Thyroid gland (tissue), 4 donors: Measurements from ENCODE around the gene ADGRD1. TPM values are rescaled to one million over a fixed set of nuclear protein-coding genes. Genes with fewer than 3 reads are reported as not detected.

ENCODE experiments used
- DNase-seq, 2 donors: peaks; one replicate each; pipeline ENCODE4 v3.0.0-alpha.2; 2019
- H3K27ac ChIP-seq, 3 donors: fragments of 200-600 bp; sonication (generic); 1 replicate in 2 of 3; 2 replicates in 1 of 3; pipeline ENCODE4 v1.5.1; 2016 to 2019; ENCODE audit warnings: mild to moderate bottlenecking in 1 of 3, moderate library complexity in 1 of 3
- H3K27me3 ChIP-seq: fragments of 200-600 bp; sonication (generic); one replicate; pipeline ENCODE4 v1.5.1; 2019
- H3K36me3 ChIP-seq, 2 donors: fragments of 200-600 bp; sonication (generic); one replicate each; pipeline ENCODE4 v1.5.1; 2016 to 2019
- H3K4me1 ChIP-seq, 2 donors: fragments of 200-600 bp; sonication (generic); one replicate each; pipeline ENCODE4 v1.5.1; 2017 to 2019
- H3K4me3 ChIP-seq, 3 donors: fragments of 200-600 bp; sonication (generic); replicated peaks in 1 of 3; 1 replicate in 2 of 3; 2 replicates in 1 of 3; pipeline ENCODE4 v1.5.1; 2016; ENCODE audit warnings: mild to moderate bottlenecking in 1 of 3
- H3K9me3 ChIP-seq: fragments of 200-600 bp; sonication (generic); one replicate; pipeline ENCODE4 v1.5.1; 2017
- POLR2A ChIP-seq, 2 donors: fragments of 450-650 bp; IDR thresholded peaks; one replicate each; pipeline ENCODE4 v1.6.1; 2017; ENCODE audit warnings: antibody characterized with exemption in 2 of 2, mild to moderate bottlenecking in 2 of 2, moderate library complexity in 1 of 2
- WGBS, 2 donors: methylation state at CpG; one replicate each; pipeline ENCODE4 v1.1.5; 2017; 5-methylcytosine and 5-hydroxymethylcytosine counted together
- intact Hi-C: fragments of 100-400 bp; cut with DNase I; formaldehyde crosslinking; loops from one replicate; pipeline ENCODE4 v1.15.1; 2023
- total RNA-seq, 4 donors: library from RNA; depleted of rRNA; stranded (reverse); fragments of >200 nt; gene quantifications; one replicate each; pipeline ENCODE4 v1.2.3, GENCODE V29; 2016
- TF ChIP-seq, protein P1 (sequence below), 6 experiments: fragments of 200-600 bp in 3 of 6; fragments of 450-650 bp in 3 of 6; sonication (generic) in 3 of 6; IDR thresholded peaks; one replicate each; pipeline ENCODE4 v1.5.1; 2016 to 2019; ENCODE audit warnings: antibody characterized with exemption in 6 of 6, mild to moderate bottlenecking in 2 of 6, inconsistent platforms in 1 of 6, moderate library complexity in 1 of 6

The ADGRD1 gene
- total RNA-seq, 4 donors from 2014 or later: 14.1 to 44.3 (median 24.7) TPM

DNA sequence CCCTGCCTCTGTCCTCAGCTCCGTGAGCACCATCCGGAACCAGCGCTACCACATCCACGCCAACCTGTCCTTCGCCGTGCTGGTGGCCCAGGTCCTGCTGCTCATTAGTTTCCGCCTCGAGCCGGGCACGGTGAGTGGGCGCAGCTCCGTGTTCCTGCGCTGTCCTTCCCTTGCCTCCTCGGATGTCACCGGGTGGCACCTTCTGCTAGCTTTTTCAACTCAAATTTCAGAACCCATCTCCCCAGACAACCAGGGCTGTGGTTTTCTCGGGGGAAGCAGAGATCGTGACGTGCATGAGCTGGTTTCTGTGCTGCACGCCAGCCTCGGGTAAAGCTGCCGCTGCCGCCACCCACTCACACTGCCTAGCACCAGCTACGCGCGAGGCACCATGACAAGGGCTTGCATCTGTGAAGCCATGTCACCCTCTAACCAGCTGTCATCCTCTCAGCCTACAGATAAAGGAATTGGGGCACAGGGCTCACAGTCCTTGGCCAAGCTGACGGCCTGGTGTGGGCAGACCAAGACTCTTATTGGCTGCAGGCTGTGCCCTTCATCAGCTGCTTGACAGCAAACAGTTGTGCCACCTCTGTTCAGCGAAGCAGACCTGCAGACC, 152.1 kb downstream of the ADGRD1 start:
- TF ChIP-seq, protein P1, sequence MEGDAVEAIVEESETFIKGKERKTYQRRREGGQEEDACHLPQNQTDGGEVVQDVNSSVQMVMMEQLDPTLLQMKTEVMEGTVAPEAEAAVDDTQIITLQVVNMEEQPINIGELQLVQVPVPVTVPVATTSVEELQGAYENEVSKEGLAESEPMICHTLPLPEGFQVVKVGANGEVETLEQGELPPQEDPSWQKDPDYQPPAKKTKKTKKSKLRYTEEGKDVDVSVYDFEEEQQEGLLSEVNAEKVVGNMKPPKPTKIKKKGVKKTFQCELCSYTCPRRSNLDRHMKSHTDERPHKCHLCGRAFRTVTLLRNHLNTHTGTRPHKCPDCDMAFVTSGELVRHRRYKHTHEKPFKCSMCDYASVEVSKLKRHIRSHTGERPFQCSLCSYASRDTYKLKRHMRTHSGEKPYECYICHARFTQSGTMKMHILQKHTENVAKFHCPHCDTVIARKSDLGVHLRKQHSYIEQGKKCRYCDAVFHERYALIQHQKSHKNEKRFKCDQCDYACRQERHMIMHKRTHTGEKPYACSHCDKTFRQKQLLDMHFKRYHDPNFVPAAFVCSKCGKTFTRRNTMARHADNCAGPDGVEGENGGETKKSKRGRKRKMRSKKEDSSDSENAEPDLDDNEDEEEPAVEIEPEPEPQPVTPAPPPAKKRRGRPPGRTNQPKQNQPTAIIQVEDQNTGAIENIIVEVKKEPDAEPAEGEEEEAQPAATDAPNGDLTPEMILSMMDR (IDR thresholded peaks at IDR 0.05): no peak
- no peak for TF ChIP-seq POLR2A (IDR thresholded peaks at IDR 0.05)
- no peaks in the 10 kb centered on the region for H3K27me3 ChIP-seq
- no peak for DNase-seq
- no peak overlapping the region for H3K4me3 ChIP-seq
- WGBS, 2 donors: 90 to 92% methylated on average over 23 to 26 of the region's 27 CpGs
- H3K9me3 ChIP-seq: no peaks in the 10 kb centered on the region
- H3K4me1 ChIP-seq: peaks cover 0 to 6% of the 10 kb centered on the region in 2 donors
- no peak overlapping the region for H3K27ac ChIP-seq
- intact Hi-C loops: loop anchor here (10.0 kb wide), 1 partner anchor 349 kb away; no protein-coding TSS in a partner anchor
- H3K36me3 ChIP-seq: no peaks in the 10 kb centered on the region

DNA sequence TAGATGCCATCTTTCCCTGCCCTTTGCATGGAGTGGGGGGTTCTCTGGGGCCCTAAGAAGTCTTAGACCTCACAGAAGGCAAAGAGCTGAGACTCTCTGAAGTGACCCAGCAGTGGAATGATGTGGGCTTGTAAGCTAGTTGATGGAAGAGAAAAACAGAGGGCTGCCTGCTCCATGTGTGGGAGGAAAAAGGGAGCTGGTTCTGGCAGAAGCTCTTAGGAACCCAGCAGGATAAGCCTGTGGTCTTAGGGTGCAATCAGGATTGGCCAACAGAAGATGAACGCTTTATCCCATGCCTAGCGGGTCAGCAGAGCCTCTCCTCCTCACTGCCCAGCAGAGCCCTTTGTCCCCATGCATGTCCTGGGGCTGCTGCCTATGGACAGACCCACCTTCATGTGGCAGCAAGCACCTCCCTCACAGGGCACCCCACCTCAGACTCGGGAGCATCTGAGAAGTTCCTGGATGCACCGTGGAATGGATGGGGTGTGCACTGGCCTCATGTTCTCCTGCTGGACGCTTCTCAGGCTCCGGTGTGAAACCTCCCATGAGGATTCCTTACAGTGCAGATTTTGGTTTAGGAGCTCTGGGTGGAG, 152.7 kb downstream of the ADGRD1 start:
- intact Hi-C loops: loop anchor here (10.0 kb wide), 1 partner anchor 348 kb away; no protein-coding TSS in a partner anchor

DNA sequence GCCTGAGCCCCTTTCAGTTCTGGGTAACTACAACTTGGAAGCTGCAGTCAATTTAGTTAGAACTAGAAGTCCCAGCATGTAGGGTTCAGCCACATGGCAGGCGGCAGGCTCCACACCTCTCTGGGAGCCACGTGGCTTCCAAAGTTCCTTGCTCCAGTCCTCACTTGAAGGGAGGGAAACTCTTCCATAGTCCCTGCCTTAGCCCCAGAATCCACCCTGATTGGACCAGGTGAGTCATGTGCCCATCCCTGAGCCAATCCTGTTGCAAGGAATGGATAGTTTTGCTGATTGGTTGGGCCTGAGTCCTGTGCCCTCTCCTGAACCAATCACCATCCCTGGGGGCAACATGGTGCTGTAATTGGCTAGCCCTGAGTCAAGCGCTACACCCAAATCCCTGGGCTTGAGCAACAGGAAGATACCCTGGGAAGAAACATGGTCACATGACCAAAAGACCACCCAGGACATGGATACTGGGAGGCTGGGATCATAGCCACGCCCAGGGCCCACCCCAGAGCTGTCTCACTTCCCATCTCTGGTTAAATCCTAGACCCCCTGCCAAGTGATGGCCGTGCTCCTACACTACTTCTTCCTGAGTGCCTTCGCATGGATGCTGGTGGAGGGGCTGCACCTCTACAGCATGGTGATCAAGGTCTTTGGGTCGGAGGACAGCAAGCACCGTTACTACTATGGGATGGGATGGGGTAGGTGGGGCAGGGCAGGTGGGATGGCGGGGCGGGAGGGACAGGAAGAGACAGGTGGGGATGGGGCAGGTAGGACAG, 154.7 kb downstream of the ADGRD1 start:
- 94 to 99% methylated on average over 8 to 9 of the region's 10 CpGs for WGBS, 2 donors
- H3K27ac ChIP-seq: no peak overlapping the region
- no peaks in the 10 kb centered on the region for H3K27me3 ChIP-seq
- no peak overlapping the region for H3K4me3 ChIP-seq
- intact Hi-C loops: loop anchor here (10.0 kb wide), 1 partner anchor 346 kb away; no protein-coding TSS in a partner anchor
- peak in 1 of 2 donors; percentile 3 for DNase-seq
- no peaks in the 10 kb centered on the region for H3K36me3 ChIP-seq
- TF ChIP-seq POLR2A (IDR thresholded peaks at IDR 0.05): no peak
- TF ChIP-seq, protein P1 (IDR thresholded peaks at IDR 0.05): no peak
- peaks cover 8 to 29% of the 10 kb centered on the region in 2 donors for H3K4me1 ChIP-seq
- no peaks in the 10 kb centered on the region for H3K9me3 ChIP-seq

More for the DNA sequence above, 152.7 kb downstream of the ADGRD1 start:
- H3K27me3 ChIP-seq: no peaks in the 10 kb centered on the region
- no peak overlapping the region for H3K4me3 ChIP-seq
- 93 to 96% methylated on average over 4 to 6 of the region's 6 CpGs for WGBS, 2 donors
- no peak overlapping the region for H3K27ac ChIP-seq
- no peak for DNase-seq
- H3K9me3 ChIP-seq: no peaks in the 10 kb centered on the region
- H3K4me1 ChIP-seq: peaks cover 0 to 10% of the 10 kb centered on the region in 2 donors
- no peaks in the 10 kb centered on the region for H3K36me3 ChIP-seq
- no peak for TF ChIP-seq POLR2A (IDR thresholded peaks at IDR 0.05)
- TF ChIP-seq, protein P1 (IDR thresholded peaks at IDR 0.05): no peak

DNA sequence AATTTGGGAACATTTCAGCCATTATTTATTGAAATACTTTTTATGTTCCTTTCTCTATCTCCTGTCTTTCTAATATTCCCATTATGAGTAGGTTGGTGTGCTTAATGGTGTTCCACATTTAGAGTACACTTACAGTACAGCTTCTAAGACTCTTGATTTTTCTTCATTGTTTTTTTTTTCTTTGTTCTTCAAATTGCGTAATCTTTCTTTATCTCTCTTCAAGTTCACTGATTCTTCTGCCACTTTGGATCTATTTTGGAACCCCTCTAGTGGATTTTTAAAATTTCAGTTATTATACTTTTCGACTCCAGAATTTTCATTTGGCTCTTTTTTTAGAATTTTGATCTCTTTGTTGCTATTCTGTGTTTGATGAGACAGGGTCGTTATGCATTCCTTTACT, 157.7 kb downstream of the ADGRD1 start:
- Histone ChIP-seq H3K9me3 (no peaks in the 10 kb centered on the region), H3K4me1 (peaks cover 26 to 53% of the 10 kb centered on the region in 2 donors), H3K27ac (no peak overlapping the region), H3K4me3 (no peak overlapping the region), H3K36me3 (no peaks in the 10 kb centered on the region), H3K27me3 (no peaks in the 10 kb centered on the region)
- WGBS, 2 donors: 94 to 95% methylated on average over 3 of the region's 3 CpGs
- DNase-seq: no peak
- intact Hi-C loops: no loop called here
- TF ChIP-seq, protein P1 (IDR thresholded peaks at IDR 0.05): no peak
